Breast epithelium (tissue), 3 donors: ENCODE results near the gene CXCL16.

Experiments
- CTCF ChIP-seq, 3 donors: fragments of 450-650 bp; IDR thresholded peaks; one replicate each; pipeline ENCODE4 v1.5.1; 2016 to 2017; ENCODE audit warnings: antibody characterized with exemption in 3 of 3, mild to moderate bottlenecking in 3 of 3, moderate library complexity in 3 of 3
- POLR2A ChIP-seq: fragments of 450-650 bp; IDR thresholded peaks from one replicate; pipeline ENCODE4 v1.6.1; 2016; ENCODE audit warnings: antibody characterized with exemption, mild to moderate bottlenecking, moderate library complexity
- POLR2AphosphoS5 ChIP-seq, 3 donors: sonication (generic); formaldehyde crosslinking; IDR thresholded peaks; one replicate each; pipeline ENCODE4 v1.6.1; 2017; ENCODE audit warnings: antibody characterized with exemption in 3 of 3

- no peak for TF ChIP-seq CTCF (IDR thresholded peaks at IDR 0.05)
- TF ChIP-seq POLR2A = no peak
- TF ChIP-seq POLR2AphosphoS5 (IDR thresholded peaks at IDR 0.05) = no peak
Measured at GRCh38 chr17:4691686-4692085, 48.0 kb downstream of the CXCL16 start.
